ENCODE measurements around the gene A1CF.

Gene A1CF

GRCh38 chr10:50824782-50825181, 60.6 kb downstream of the A1CF start:
- Histone ChIP-seq H3K27ac (ENCODE audit: low read length) (no peak overlapping the region), H3K4me1 (ENCODE audit: low read length) (no peaks in the 10 kb centered on the region), H4K20me1 (ENCODE audit: insufficient read depth, low read length) (no peaks in the 10 kb centered on the region), H3F3A (ENCODE audit: insufficient read depth, low read length) (no peaks in the 10 kb centered on the region), H3K4me2 (ENCODE audit: low read depth, low read length) (no peak overlapping the region), H3K9ac (ENCODE audit: low read length) (no peak overlapping the region), H3K9me3 (replicated peaks; ENCODE audit: insufficient read depth, low read length) (no peaks in the 10 kb centered on the region), H3K4me3 (ENCODE audit: low read length) (no peak overlapping the region), H3K36me3 (replicated peaks; ENCODE audit: insufficient read depth, low read length) (no peaks in the 10 kb centered on the region), H2AFZ (ENCODE audit: low read length) (no peak overlapping the region), H3K27me3 (replicated peaks; ENCODE audit: insufficient read depth, low read length) (no peaks in the 10 kb centered on the region), H3K9me2 (replicated peaks; ENCODE audit: insufficient read depth, low read length) (no peaks in the 10 kb centered on the region; the same call in 1 of the 2 replicates), H3K79me2 (ENCODE audit: low read length) (no peaks in the 10 kb centered on the region)
- TF ChIP-seq, protein P1, sequence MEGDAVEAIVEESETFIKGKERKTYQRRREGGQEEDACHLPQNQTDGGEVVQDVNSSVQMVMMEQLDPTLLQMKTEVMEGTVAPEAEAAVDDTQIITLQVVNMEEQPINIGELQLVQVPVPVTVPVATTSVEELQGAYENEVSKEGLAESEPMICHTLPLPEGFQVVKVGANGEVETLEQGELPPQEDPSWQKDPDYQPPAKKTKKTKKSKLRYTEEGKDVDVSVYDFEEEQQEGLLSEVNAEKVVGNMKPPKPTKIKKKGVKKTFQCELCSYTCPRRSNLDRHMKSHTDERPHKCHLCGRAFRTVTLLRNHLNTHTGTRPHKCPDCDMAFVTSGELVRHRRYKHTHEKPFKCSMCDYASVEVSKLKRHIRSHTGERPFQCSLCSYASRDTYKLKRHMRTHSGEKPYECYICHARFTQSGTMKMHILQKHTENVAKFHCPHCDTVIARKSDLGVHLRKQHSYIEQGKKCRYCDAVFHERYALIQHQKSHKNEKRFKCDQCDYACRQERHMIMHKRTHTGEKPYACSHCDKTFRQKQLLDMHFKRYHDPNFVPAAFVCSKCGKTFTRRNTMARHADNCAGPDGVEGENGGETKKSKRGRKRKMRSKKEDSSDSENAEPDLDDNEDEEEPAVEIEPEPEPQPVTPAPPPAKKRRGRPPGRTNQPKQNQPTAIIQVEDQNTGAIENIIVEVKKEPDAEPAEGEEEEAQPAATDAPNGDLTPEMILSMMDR (IDR thresholded peaks at IDR 0.05; ENCODE audit: low read length), result no peak
- TF ChIP-seq EZH2 (optimal IDR thresholded peaks at IDR 0.05; ENCODE audit: low read depth, low read length), result no peak
- no peak for TF ChIP-seq EZH2phosphoT487 (IDR thresholded peaks at IDR 0.05; ENCODE audit: low read length)
- DNase-seq, result no peak

GRCh38 chr10:50823789-50824188, 61.6 kb downstream of the A1CF start:
- H3K27ac ChIP-seq (ENCODE audit: low read length), result no peak overlapping the region

GRCh38 chr10:50809596-50809995, 75.8 kb downstream of the A1CF start:
- Histone ChIP-seq H3K9me2 (replicated peaks; ENCODE audit: insufficient read depth, low read length) (no peaks in the 10 kb centered on the region), H3K4me1 (ENCODE audit: low read length) (no peaks in the 10 kb centered on the region), H3K4me3 (ENCODE audit: low read length) (no peak overlapping the region), H3F3A (ENCODE audit: insufficient read depth, low read length) (no peaks in the 10 kb centered on the region), H2AFZ (ENCODE audit: low read length) (no peak overlapping the region), H3K4me2 (ENCODE audit: low read depth, low read length) (no peak overlapping the region), H3K27ac (ENCODE audit: low read length) (no peak overlapping the region), H3K9ac (ENCODE audit: low read length) (no peak overlapping the region), H3K79me2 (ENCODE audit: low read length) (no peaks in the 10 kb centered on the region), H3K27me3 (replicated peaks; ENCODE audit: insufficient read depth, low read length) (no peaks in the 10 kb centered on the region), H3K9me3 (replicated peaks; ENCODE audit: insufficient read depth, low read length) (no peaks in the 10 kb centered on the region), H3K36me3 (replicated peaks; ENCODE audit: insufficient read depth, low read length) (no peaks in the 10 kb centered on the region), H4K20me1 (ENCODE audit: insufficient read depth, low read length) (no peaks in the 10 kb centered on the region)
- TF ChIP-seq EZH2 (optimal IDR thresholded peaks at IDR 0.05; ENCODE audit: low read depth, low read length) (no peak), EZH2phosphoT487 (IDR thresholded peaks at IDR 0.05; ENCODE audit: low read length) (no peak)
- TF ChIP-seq, protein P1 (IDR thresholded peaks at IDR 0.05; ENCODE audit: low read length), result no peak
- DNase-seq, result no peak

More at GRCh38 chr10:50823789-50824188, 61.6 kb downstream of the A1CF start:
- DNase-seq, result no peak
- TF ChIP-seq EZH2phosphoT487 (IDR thresholded peaks at IDR 0.05; ENCODE audit: low read length), result no peak
- TF ChIP-seq EZH2 (optimal IDR thresholded peaks at IDR 0.05; ENCODE audit: low read depth, low read length), result no peak
- TF ChIP-seq, protein P1 (IDR thresholded peaks at IDR 0.05; ENCODE audit: low read length), result no peak
- Histone ChIP-seq H4K20me1 (ENCODE audit: insufficient read depth, low read length) (no peaks in the 10 kb centered on the region), H3K4me3 (ENCODE audit: low read length) (no peak overlapping the region), H3K9me3 (replicated peaks; ENCODE audit: insufficient read depth, low read length) (no peaks in the 10 kb centered on the region), H2AFZ (ENCODE audit: low read length) (no peak overlapping the region), H3F3A (ENCODE audit: insufficient read depth, low read length) (no peaks in the 10 kb centered on the region), H3K79me2 (ENCODE audit: low read length) (no peaks in the 10 kb centered on the region), H3K9me2 (replicated peaks; ENCODE audit: insufficient read depth, low read length) (no peaks in the 10 kb centered on the region), H3K36me3 (replicated peaks; ENCODE audit: insufficient read depth, low read length) (no peaks in the 10 kb centered on the region), H3K9ac (ENCODE audit: low read length) (no peak overlapping the region), H3K27me3 (replicated peaks; ENCODE audit: insufficient read depth, low read length) (no peaks in the 10 kb centered on the region), H3K4me2 (ENCODE audit: low read depth, low read length) (no peak overlapping the region), H3K4me1 (ENCODE audit: low read length) (no peaks in the 10 kb centered on the region)
